Subcutaneous abdominal adipose tissue (tissue), 5 donors: Measurements from ENCODE around the gene RXRA.

Source experiments
- H3K27ac ChIP-seq: one replicate; pipeline ENCODE4 v1.7.0; 2013; ENCODE audit warnings: low read depth, mild to moderate bottlenecking, inconsistent platforms, low read length, moderate library complexity
- H3K27me3 ChIP-seq, 5 donors: one replicate each; pipeline ENCODE4 v1.7.0; 2013; ENCODE audit warnings: low read length in 5 of 5, inconsistent platforms in 1 of 5; ENCODE audit not compliant: control insufficient read depth in 5 of 5, insufficient read depth in 4 of 5
- H3K36me3 ChIP-seq, 5 donors: one replicate each; pipeline ENCODE4 v1.7.0; 2013; ENCODE audit warnings: low read length in 5 of 5; ENCODE audit not compliant: control insufficient read depth in 5 of 5, insufficient read depth in 5 of 5
- H3K4me1 ChIP-seq, 5 donors: one replicate each; pipeline ENCODE4 v1.7.0; 2013; ENCODE audit warnings: low read length in 5 of 5, mild to moderate bottlenecking in 3 of 5, moderate library complexity in 1 of 5; ENCODE audit not compliant: control insufficient read depth in 5 of 5, insufficient read depth in 5 of 5
- H3K4me3 ChIP-seq, 5 donors: one replicate each; pipeline ENCODE4 v1.7.0; 2013; ENCODE audit warnings: low read length in 5 of 5, low read depth in 1 of 5
- H3K9ac ChIP-seq, 5 donors: one replicate each; pipeline ENCODE4 v1.7.0; 2013; ENCODE audit warnings: low read length in 5 of 5, mild to moderate bottlenecking in 4 of 5, moderate library complexity in 3 of 5
- H3K9me3 ChIP-seq, 5 donors: one replicate each; pipeline ENCODE4 v1.7.0; 2013; ENCODE audit warnings: low read length in 5 of 5; ENCODE audit not compliant: control insufficient read depth in 5 of 5
- donor health status: healthy.
- donor health status: healthy.
- donor health status: healthy.
- donor health status: healthy.
- donor health status: healthy.

RXRA gene

DNA sequence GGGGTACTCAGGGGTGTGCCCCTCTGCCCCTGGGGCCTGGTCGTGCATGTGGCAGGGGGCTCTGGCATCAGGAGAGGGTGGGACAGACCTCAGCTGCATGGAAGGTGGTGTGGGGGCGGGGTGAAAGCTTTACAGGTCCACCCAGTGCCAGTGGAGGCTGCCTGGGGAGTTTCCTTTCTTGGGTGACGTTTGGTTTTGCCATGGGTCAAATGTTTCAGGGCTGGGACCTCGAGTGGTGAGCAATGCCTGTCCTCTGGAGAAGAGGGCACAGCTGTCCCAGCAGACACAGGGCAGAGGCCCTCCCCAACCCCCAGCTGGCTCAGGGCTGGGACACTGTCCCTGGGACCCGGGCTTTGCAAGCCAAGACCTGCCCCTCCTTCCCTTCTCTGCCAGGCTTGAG lies 3.6 kb downstream of the RXRA start:
- Histone ChIP-seq H3K9ac (peak overlapping the region in 4 of 5 donors; percentile 77 to 89 (median 84)), H3K4me1 (peaks cover 23 to 89% (median 84%) of the 10 kb centered on the region in 5 donors), H3K27ac (peak overlapping the region; percentile 94), H3K4me3 (peak overlapping the region in 3 of 5 donors; percentile 75 to 84 (median 79)), H3K9me3 (no peaks in the 10 kb centered on the region), H3K36me3 (no peaks in the 10 kb centered on the region), H3K27me3 (no peaks in the 10 kb centered on the region)

DNA sequence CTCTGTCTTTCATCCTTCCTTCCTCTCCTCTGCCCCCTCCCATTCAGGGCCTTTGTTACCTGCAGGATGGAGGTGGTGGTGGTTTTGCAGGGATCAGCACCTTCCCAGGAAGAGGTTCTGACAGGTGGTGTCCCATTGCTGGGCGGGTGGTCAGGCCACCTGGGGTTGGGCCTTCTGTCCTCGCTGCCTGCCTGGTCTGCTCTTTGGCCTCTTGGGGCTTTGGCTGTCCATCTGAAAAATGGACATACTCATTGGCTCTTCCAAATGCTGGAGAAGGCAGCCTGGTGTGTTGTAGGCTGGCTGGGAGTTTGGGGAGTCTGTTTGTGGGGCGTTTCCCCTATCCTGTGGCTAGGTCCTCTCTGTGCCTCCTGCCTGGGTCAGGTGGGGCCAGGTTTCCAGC lies 4.3 kb downstream of the RXRA start:
- H3K4me1 ChIP-seq = peaks cover 23 to 89% (median 84%) of the 10 kb centered on the region in 5 donors
- H3K9ac ChIP-seq = peak overlapping the region in 4 of 5 donors; percentile 0 to 36 (median 33)
- peak overlapping the region in 1 of 5 donors; percentile 84 for H3K4me3 ChIP-seq
- no peaks in the 10 kb centered on the region for H3K9me3 ChIP-seq
- H3K36me3 ChIP-seq = no peaks in the 10 kb centered on the region
- H3K27me3 ChIP-seq = no peaks in the 10 kb centered on the region
- peak overlapping the region; percentile 94 for H3K27ac ChIP-seq

DNA sequence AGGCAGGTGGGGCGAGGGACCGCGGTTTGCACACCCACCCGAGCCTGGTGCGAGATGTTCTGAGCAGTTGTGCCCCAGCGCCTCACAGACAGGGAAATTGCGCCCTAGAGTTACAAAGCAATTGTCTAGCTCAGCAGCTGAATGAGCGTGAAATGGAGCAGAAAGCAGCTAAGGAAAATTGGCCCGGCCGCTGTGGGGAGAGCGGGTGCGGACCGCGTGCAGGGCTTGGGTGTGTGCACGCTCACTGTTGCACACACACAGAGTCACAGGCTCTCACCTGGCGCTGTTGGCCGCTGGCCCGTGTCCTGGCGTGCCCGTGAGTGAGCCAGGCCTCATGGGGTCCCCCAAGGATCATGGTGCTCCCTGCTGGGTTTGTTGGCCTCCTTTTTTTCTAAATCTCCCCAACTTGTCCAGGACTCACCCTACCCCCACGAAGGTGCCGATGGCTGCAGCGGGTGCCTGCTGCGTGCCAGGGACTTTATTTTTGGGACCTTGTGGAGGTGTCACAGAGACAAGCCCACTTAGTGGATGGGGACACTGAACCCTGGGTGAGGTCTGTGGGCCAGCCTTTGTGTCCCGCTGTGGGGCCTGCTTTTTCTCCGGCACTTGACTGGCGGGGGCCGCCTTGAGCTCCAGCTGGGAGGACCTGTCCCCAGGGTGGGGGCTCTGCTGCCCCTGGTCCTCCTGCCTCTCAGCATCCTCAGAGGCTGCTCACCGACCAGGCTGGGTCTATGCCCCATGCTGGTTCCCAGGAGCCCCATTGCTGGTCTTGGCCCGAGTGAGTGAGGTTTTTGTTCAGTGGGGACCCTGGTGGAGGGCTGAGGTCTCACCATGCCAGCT lies 5.2 kb downstream of the RXRA start:
- peak overlapping the region in 3 of 5 donors; percentile 0 to 31 (median 2) for H3K9ac ChIP-seq
- no peaks in the 10 kb centered on the region for H3K36me3 ChIP-seq
- no peaks in the 10 kb centered on the region for H3K27me3 ChIP-seq
- H3K9me3 ChIP-seq = no peaks in the 10 kb centered on the region
- peaks cover 26 to 96% (median 92%) of the 10 kb centered on the region in 5 donors for H3K4me1 ChIP-seq
- peak overlapping the region; percentile 94 for H3K27ac ChIP-seq
- H3K4me3 ChIP-seq = no peak overlapping the region

DNA sequence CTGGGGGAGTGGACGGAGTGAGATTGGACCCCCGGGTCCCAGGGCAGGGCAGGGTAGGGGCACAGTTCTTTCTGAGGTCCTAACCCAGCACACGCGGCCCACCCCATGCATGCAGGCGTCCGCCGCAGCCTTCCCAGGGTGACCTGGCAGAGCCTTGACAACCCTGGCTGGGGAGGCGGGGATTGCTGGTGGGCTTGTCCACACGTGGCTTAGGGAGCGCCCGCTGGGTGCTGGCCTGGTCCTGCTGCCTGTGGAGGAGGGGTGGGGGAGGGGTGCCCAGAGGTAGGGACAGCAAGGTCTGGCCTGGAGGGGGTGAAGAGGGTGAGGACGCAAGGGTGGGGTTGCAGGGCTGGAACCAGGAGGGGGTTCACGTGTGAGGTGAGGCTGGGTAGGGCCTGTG lies 6.0 kb downstream of the RXRA start:
- Histone ChIP-seq H3K27me3 (no peaks in the 10 kb centered on the region), H3K9ac (peak overlapping the region in 1 of 5 donors; percentile 2), H3K27ac (no peak overlapping the region), H3K4me3 (peak overlapping the region in 1 of 5 donors; percentile 8), H3K4me1 (peaks cover 27 to 100% (median 100%) of the 10 kb centered on the region in 5 donors), H3K36me3 (no peaks in the 10 kb centered on the region), H3K9me3 (no peaks in the 10 kb centered on the region)

DNA sequence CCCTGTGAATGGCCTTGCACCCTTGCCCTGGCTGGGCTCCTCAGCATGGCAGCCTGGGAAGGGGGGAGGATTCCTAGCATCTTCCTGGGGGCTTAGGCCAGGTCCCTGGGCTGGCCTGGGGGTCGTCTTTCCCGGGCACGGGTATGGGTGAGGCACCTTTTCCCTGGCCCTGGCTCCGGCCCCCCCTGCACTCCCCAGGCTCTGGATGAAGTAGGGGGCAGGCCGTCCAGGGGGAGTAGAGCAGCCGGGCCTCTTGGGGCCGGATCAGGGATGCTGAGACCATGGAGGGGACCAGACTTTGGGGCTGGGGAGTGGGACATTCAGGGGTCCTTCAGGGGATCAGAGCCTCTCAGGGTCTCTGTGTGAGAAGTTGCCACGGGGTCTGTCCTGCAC lies 6.6 kb downstream of the RXRA start:
- H3K9me3 ChIP-seq = no peaks in the 10 kb centered on the region
- H3K4me1 ChIP-seq = peaks cover 27 to 100% (median 98%) of the 10 kb centered on the region in 5 donors
- peak overlapping the region in 2 of 5 donors; percentile 30 to 52 for H3K9ac ChIP-seq
- no peaks in the 10 kb centered on the region for H3K27me3 ChIP-seq
- H3K27ac ChIP-seq = peak overlapping the region; percentile 23
- H3K4me3 ChIP-seq = peak overlapping the region in 1 of 5 donors; percentile 19
- H3K36me3 ChIP-seq = no peaks in the 10 kb centered on the region

DNA sequence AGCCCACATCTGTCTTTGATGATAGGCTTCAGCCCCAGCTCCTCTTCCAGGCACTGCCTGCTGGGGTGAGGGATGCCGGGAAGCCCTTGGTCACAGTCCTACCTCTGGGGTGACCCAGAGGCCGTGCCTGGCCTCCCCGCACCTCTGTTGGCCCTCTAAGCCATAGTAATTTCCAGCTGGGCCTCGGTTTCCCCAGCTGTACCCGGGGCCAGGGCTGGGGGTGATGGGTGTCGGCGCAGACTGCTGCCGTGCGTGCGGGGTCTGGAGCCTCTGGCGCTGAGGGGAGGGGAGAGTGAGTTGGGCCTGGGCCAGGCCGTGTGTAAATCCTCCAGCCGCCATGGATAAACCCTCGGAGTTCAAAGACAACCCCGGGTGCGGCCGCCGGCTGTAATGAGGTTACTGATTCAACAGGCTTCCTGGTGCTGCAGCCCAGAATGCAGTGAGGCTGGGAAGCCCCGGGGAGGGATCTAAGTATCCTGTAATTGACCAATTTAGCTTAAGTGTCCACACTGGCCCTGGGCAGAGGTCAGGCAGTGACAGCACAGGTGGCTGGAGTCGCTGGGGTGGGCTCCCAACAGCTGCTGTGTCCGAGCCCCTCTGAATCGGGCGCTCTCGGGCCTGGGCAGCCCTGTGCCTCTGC lies 7.1 kb downstream of the RXRA start:
- Histone ChIP-seq H3K9me3 (no peaks in the 10 kb centered on the region), H3K4me1 (peaks cover 25 to 100% (median 98%) of the 10 kb centered on the region in 5 donors), H3K36me3 (no peaks in the 10 kb centered on the region), H3K9ac (peak overlapping the region in 2 of 5 donors; percentile 15 to 52), H3K27ac (peak overlapping the region; percentile 55), H3K27me3 (no peaks in the 10 kb centered on the region), H3K4me3 (peak overlapping the region in 2 of 5 donors; percentile 6 to 19)

DNA sequence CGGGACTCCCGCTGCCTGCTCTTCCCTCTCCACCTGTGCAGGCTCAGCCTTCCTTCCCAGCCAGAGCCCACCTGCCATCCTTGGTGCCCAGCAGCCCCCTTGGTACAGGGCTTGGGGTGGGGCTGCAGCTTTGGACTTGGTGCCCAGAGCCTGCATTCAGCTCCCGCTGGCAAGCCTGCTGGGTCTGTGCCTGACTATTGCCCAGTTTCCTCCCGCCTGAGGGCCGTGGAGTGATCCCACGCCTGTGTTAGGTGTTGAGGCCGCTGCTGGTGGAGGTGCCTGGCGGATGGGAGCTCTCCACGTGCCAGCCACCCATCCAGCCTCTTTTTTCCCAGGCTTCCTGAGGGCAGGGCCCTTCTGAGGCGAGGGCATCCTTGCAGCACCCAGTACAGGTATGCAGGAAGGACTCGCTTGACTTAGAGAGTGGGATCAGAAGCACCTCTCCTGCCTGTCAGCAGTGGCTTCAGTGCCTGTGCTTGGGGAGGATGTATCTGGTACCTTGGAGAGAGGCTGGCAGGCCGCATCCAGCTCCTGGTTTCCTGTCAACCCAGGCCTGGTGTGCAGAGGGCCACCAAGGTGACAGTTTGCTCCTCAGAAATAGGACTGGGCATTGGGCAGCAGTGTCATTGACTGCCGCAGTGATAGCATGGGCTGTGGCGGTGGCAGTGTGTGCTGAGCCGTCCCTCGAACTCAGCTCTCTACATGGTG lies 7.8 kb downstream of the RXRA start:
- Histone ChIP-seq H3K9ac (peak overlapping the region in 1 of 5 donors; percentile 37), H3K9me3 (no peaks in the 10 kb centered on the region), H3K4me3 (no peak overlapping the region), H3K4me1 (peaks cover 29 to 100% (median 98%) of the 10 kb centered on the region in 5 donors), H3K27me3 (no peaks in the 10 kb centered on the region), H3K36me3 (no peaks in the 10 kb centered on the region), H3K27ac (peak overlapping the region; percentile 55)

DNA sequence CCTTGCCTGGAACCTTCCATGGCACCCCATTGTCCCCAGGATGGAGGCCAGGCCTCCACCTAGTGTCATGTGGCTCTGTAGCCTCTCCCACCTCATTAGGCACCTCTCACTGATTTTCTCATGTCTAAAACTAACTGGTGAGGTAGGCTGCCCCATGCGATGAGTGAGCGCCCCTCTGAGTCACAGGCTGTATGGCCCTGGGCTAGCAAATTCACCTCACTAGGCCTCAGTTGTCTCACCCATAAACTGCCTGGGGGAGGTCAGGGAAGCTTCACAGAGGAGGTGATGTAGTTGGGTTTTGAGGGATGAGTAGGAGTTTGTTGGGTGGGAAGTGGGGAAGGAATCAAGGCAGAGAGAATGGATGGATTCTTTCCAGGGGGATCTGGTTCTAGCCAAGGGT lies 8.8 kb downstream of the RXRA start:
- H3K9ac ChIP-seq = peak overlapping the region in 1 of 5 donors; percentile 14
- H3K27me3 ChIP-seq = no peaks in the 10 kb centered on the region
- peak overlapping the region; percentile 55 for H3K27ac ChIP-seq
- H3K36me3 ChIP-seq = no peaks in the 10 kb centered on the region
- H3K9me3 ChIP-seq = no peaks in the 10 kb centered on the region
- H3K4me1 ChIP-seq = peaks cover 34 to 100% (median 98%) of the 10 kb centered on the region in 5 donors
- H3K4me3 ChIP-seq = no peak overlapping the region

DNA sequence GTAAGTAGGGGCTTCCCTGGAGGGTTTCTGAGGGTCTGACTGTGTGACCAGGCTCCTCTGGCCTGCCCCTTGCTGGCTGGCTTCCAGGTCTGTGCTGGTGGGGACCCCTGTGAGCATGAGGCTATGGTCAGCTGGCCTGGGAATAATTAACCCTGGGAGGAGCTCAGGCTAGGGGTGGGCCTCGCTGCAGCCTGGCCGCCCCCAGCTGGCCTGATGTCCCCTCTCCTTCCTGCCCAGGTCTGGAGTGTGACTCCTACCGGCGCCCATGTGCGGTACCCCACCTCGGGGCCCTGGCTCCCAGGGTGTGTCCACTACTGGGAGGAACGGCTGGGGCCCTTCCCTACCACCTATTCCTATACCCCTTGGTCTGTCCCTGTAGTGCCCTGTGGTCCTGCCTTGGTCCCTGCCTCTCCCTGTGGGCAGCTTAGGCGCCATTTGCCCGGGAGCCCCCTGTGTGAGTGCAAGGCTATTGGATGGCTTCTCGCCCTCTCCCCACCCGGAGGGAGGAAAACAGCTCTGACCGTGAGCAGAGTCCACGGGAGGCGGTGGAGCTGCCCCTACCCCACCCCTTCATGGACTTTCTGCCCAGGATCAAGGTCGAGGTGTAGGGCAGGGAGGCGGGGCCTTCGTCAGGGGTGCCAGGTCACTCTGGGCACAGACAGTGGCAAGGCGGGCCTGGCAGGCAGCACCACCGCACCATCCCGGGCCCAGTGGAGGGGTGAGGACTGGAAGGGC lies 9.4 kb downstream of the RXRA start:
- no peak overlapping the region for H3K4me3 ChIP-seq
- peak overlapping the region in 2 of 5 donors; percentile 10 to 32 for H3K9ac ChIP-seq
- H3K9me3 ChIP-seq = peaks cover 0 to 1% (median 0%) of the 10 kb centered on the region in 5 donors
- peaks cover 0 to under 1% (median 0%) of the 10 kb centered on the region in 5 donors for H3K27me3 ChIP-seq
- H3K27ac ChIP-seq = peak overlapping the region; percentile 55
- H3K36me3 ChIP-seq = peaks cover 0 to 1% (median 0%) of the 10 kb centered on the region in 5 donors
- H3K4me1 ChIP-seq = peaks cover 39 to 100% (median 98%) of the 10 kb centered on the region in 5 donors
